Right lobe of liver (tissue), 4 donors: ENCODE results near the gene CD300E.

Experiments used
- POLR2A ChIP-seq: fragments of 450-650 bp; IDR thresholded peaks from one replicate; pipeline ENCODE4 v1.6.1; 2017; ENCODE audit warnings: antibody characterized with exemption, mild to moderate bottlenecking
- TF ChIP-seq, protein P1 (sequence below), 4 donors: fragments of 200-600 bp in 3 of 4; fragments of 450-650 bp in 1 of 4; IDR thresholded peaks; one replicate each; pipeline versions ENCODE4 v1.5.1 to v1.8.0; 2016 to 2022; ENCODE audit warnings: antibody characterized with exemption in 4 of 4, mild to moderate bottlenecking in 2 of 4
- donor health status: DM: no; HTN: no; CAD: no.
- donor health status: DM: no; HTN: no; CAD: no.
- donor health status: DM: no; HTN: yes; CAD: no.

- TF ChIP-seq, protein P1, sequence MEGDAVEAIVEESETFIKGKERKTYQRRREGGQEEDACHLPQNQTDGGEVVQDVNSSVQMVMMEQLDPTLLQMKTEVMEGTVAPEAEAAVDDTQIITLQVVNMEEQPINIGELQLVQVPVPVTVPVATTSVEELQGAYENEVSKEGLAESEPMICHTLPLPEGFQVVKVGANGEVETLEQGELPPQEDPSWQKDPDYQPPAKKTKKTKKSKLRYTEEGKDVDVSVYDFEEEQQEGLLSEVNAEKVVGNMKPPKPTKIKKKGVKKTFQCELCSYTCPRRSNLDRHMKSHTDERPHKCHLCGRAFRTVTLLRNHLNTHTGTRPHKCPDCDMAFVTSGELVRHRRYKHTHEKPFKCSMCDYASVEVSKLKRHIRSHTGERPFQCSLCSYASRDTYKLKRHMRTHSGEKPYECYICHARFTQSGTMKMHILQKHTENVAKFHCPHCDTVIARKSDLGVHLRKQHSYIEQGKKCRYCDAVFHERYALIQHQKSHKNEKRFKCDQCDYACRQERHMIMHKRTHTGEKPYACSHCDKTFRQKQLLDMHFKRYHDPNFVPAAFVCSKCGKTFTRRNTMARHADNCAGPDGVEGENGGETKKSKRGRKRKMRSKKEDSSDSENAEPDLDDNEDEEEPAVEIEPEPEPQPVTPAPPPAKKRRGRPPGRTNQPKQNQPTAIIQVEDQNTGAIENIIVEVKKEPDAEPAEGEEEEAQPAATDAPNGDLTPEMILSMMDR (IDR thresholded peaks at IDR 0.05), result no peak
- no peak for TF ChIP-seq POLR2A
These were observed 9.1 kb upstream of the CD300E start for GRCh38 chr17:74632617-74633016.
